Measurements from ENCODE around the gene FBXL14. TPM values are rescaled to one million over a fixed set of nuclear protein-coding genes. Genes with fewer than 3 reads are reported as not detected.

Gene FBXL14
- polyA plus RNA-seq, 1 donor from 2014 or later, result 15.1 TPM

- Histone ChIP-seq H3K79me2 (replicated peaks; ENCODE audit: insufficient read depth, low read length) (peaks cover 29% of the 10 kb centered on the region), H3K4me2 (ENCODE audit: low read length) (no peak overlapping the region), H3K27ac (ENCODE audit: low read length) (no peak overlapping the region), H3K9ac (ENCODE audit: low read length) (no peak overlapping the region), H3K4me3 (ENCODE audit: low read length) (no peak overlapping the region), H3K27me3 (ENCODE audit: insufficient read depth, low read depth, low read length) (no peaks in the 10 kb centered on the region), H2AFZ (ENCODE audit: low read depth, low read length) (no peak overlapping the region), H4K20me1 (ENCODE audit: insufficient read depth) (no peaks in the 10 kb centered on the region), H3K36me3 (ENCODE audit: insufficient read depth, low read length) (no peaks in the 10 kb centered on the region), H3F3A (ENCODE audit: insufficient read depth, low read length, poor library complexity, severe bottlenecking) (no peaks in the 10 kb centered on the region), H3K9me3 (ENCODE audit: low read length) (no peaks in the 10 kb centered on the region), H3K9me2 (ENCODE audit: insufficient read depth, low read length) (no peaks in the 10 kb centered on the region)
- TF ChIP-seq POLR2AphosphoS5 (IDR thresholded peaks at IDR 0.05) (no peak), SMC3 (conservative IDR thresholded peaks at IDR 0.05; ENCODE audit: poor library complexity) (no peak), CTCF (IDR thresholded peaks at IDR 0.05; ENCODE audit: poor library complexity, severe bottlenecking) (no peak), TAF1 (IDR thresholded peaks at IDR 0.05; ENCODE audit: low read depth) (no peak), EZH2 (IDR thresholded peaks at IDR 0.05; ENCODE audit: borderline replicate concordance, insufficient read depth, low read length, poor library complexity, severe bottlenecking) (no peak)
Observed at GRCh38 chr12:1616233-1617066, 22.1 kb upstream of the FBXL14 start.

- Histone ChIP-seq H3K9me3 (ENCODE audit: low read length) (no peaks in the 10 kb centered on the region), H3K4me2 (ENCODE audit: low read length) (no peak overlapping the region), H3K9ac (ENCODE audit: low read length) (no peak overlapping the region), H3K27me3 (ENCODE audit: insufficient read depth, low read depth, low read length) (no peaks in the 10 kb centered on the region), H3K36me3 (ENCODE audit: insufficient read depth, low read length) (no peaks in the 10 kb centered on the region), H3F3A (ENCODE audit: insufficient read depth, low read length, poor library complexity, severe bottlenecking) (no peaks in the 10 kb centered on the region), H3K9me2 (ENCODE audit: insufficient read depth, low read length) (no peaks in the 10 kb centered on the region), H2AFZ (ENCODE audit: low read depth, low read length) (no peak overlapping the region), H3K27ac (ENCODE audit: low read length) (no peak overlapping the region), H3K4me3 (ENCODE audit: low read length) (no peak overlapping the region), H3K79me2 (replicated peaks; ENCODE audit: insufficient read depth, low read length) (peaks cover 24% of the 10 kb centered on the region), H4K20me1 (ENCODE audit: insufficient read depth) (no peaks in the 10 kb centered on the region)
- no peak for TF ChIP-seq CTCF (IDR thresholded peaks at IDR 0.05; ENCODE audit: poor library complexity, severe bottlenecking)
- no peak for TF ChIP-seq SMC3 (conservative IDR thresholded peaks at IDR 0.05; ENCODE audit: poor library complexity)
- TF ChIP-seq MXI1 (conservative IDR thresholded peaks at IDR 0.05; ENCODE audit: poor library complexity, severe bottlenecking), result no peak
- TF ChIP-seq RAD21 (conservative IDR thresholded peaks at IDR 0.05), result no peak
- TF ChIP-seq POLR2AphosphoS5 (IDR thresholded peaks at IDR 0.05), result no peak
Observed at GRCh38 chr12:1614360-1614759, 20.0 kb upstream of the FBXL14 start.

- H3K79me2 ChIP-seq (replicated peaks; ENCODE audit: insufficient read depth, low read length), result peaks cover 25% of the 10 kb centered on the region
Observed at GRCh38 chr12:1613860-1614259, 19.5 kb upstream of the FBXL14 start.

More at GRCh38 chr12:1613860-1614259, 19.5 kb upstream of the FBXL14 start:
- no peaks in the 10 kb centered on the region for H4K20me1 ChIP-seq (ENCODE audit: insufficient read depth)
- no peaks in the 10 kb centered on the region for H3K27me3 ChIP-seq (ENCODE audit: insufficient read depth, low read depth, low read length)
- H3K27ac ChIP-seq (ENCODE audit: low read length), result no peak overlapping the region
- no peak overlapping the region for H3K4me3 ChIP-seq (ENCODE audit: low read length)
- no peak for TF ChIP-seq RAD21 (conservative IDR thresholded peaks at IDR 0.05)
- no peak for TF ChIP-seq EP300 (conservative IDR thresholded peaks at IDR 0.05; ENCODE audit: poor library complexity, severe bottlenecking)
- no peak for TF ChIP-seq TAF1 (IDR thresholded peaks at IDR 0.05; ENCODE audit: low read depth)
- no peak for TF ChIP-seq SMC3 (conservative IDR thresholded peaks at IDR 0.05; ENCODE audit: poor library complexity)
- TF ChIP-seq REST (IDR thresholded peaks at IDR 0.05; ENCODE audit: borderline replicate concordance), result no peak
- no peak for TF ChIP-seq POLR2AphosphoS5 (IDR thresholded peaks at IDR 0.05)
- no peak for TF ChIP-seq CTCF (IDR thresholded peaks at IDR 0.05; ENCODE audit: poor library complexity, severe bottlenecking)
- no peak for TF ChIP-seq EZH2 (IDR thresholded peaks at IDR 0.05; ENCODE audit: borderline replicate concordance, insufficient read depth, low read length, poor library complexity, severe bottlenecking)
- TF ChIP-seq MXI1 (conservative IDR thresholded peaks at IDR 0.05; ENCODE audit: poor library complexity, severe bottlenecking), result no peak
- no peaks in the 10 kb centered on the region for H3F3A ChIP-seq (ENCODE audit: insufficient read depth, low read length, poor library complexity, severe bottlenecking)
- H3K9me2 ChIP-seq (ENCODE audit: insufficient read depth, low read length), result no peaks in the 10 kb centered on the region
- H3K4me2 ChIP-seq (ENCODE audit: low read length), result no peak overlapping the region
- no peak overlapping the region for H2AFZ ChIP-seq (ENCODE audit: low read depth, low read length)
- no peak overlapping the region for H3K9ac ChIP-seq (ENCODE audit: low read length)
- H3K9me3 ChIP-seq (ENCODE audit: low read length), result no peaks in the 10 kb centered on the region
- H3K36me3 ChIP-seq (ENCODE audit: insufficient read depth, low read length), result no peaks in the 10 kb centered on the region
